ENCODE data around the gene PLCB2. TPM values are rescaled to one million over a fixed set of nuclear protein-coding genes. Genes with fewer than 3 reads are reported as not detected.
A peak's percentile ranks its signal among the peaks of the same experiment; 100 is the strongest.

Gene PLCB2
- total RNA-seq, 1 experiment from 2014 or later, result 0.84 TPM

GRCh38 chr15:40285151-40285550, 22.6 kb downstream of the PLCB2 start:
- TF ChIP-seq, protein P1, sequence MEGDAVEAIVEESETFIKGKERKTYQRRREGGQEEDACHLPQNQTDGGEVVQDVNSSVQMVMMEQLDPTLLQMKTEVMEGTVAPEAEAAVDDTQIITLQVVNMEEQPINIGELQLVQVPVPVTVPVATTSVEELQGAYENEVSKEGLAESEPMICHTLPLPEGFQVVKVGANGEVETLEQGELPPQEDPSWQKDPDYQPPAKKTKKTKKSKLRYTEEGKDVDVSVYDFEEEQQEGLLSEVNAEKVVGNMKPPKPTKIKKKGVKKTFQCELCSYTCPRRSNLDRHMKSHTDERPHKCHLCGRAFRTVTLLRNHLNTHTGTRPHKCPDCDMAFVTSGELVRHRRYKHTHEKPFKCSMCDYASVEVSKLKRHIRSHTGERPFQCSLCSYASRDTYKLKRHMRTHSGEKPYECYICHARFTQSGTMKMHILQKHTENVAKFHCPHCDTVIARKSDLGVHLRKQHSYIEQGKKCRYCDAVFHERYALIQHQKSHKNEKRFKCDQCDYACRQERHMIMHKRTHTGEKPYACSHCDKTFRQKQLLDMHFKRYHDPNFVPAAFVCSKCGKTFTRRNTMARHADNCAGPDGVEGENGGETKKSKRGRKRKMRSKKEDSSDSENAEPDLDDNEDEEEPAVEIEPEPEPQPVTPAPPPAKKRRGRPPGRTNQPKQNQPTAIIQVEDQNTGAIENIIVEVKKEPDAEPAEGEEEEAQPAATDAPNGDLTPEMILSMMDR (IDR thresholded peaks at IDR 0.05; ENCODE audit: unreplicated experiment), result no peak
- BruUV-seq (replicated peaks), result no TSS peak
- peaks cover 2% of the 10 kb centered on the region for H3K36me3 Mint-ChIP-seq (ENCODE audit: insufficient read depth, unreplicated experiment)
- DNase-seq (ENCODE audit: unreplicated experiment), result no peak
- no peak overlapping the region for H3K4me3 Mint-ChIP-seq (ENCODE audit: unreplicated experiment)
- no peak overlapping the region for H3K27ac Mint-ChIP-seq (ENCODE audit: low read depth, unreplicated experiment)
- CTCF ChIA-PET, result interaction anchor here (0.6 to 9.5 kb wide), 12 partner anchors 8 to 86 kb away, joined by 3 to 101 read pairs (median 3); no protein-coding TSS in a partner anchor
- POLR2A ChIA-PET, result interaction anchor here (0.7 kb wide), 2 partner anchors 94 to 154 kb away, joined by 3 read pairs; no protein-coding TSS in a partner anchor
- H3K9me3 Mint-ChIP-seq (ENCODE audit: unreplicated experiment), result no peaks in the 10 kb centered on the region
- peaks cover 4% of the 10 kb centered on the region for H3K4me1 Mint-ChIP-seq (ENCODE audit: insufficient read depth, unreplicated experiment)
- intact Hi-C loops (cut with micrococcal nuclease), result no loop called here
- no peaks in the 10 kb centered on the region for H3K27me3 Mint-ChIP-seq (ENCODE audit: insufficient read depth, unreplicated experiment)

DNA sequence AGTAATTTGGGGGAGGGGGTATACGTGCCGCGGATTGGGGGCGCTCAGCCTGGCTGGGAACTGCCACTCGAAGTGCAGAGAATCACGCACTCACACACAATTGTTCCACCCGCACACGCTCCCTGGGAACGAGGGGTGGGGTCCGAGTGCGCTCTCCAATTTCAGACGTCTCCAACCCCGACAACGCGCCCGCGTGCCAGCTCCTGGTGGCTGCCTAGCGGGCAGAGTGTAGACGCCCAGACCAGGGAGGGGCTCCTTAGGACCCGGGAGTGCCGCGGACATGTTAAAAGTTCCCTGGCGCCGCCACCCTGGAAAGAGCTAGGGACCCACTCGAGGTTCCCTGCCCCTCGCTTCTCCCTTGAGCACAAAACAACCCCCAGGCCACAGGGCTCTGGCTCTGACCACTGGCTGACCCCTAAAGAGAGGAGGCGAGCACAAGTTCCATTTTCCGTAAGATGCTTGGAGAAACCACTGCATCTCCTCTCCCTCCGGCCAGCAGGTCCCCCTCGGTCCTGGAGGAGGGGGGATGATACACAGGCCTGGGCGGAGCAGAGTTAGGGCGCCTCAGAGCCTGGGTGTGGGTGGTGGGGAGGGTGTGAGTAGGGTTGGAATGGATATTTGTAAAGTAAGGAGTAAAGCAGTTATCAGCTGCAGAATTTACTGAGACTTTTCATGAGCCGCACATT, 24.0 kb downstream of the PLCB2 start:
- no peak for DNase-seq (ENCODE audit: unreplicated experiment)
- CTCF ChIA-PET, result interaction anchor here (0.7 to 1.8 kb wide), 8 partner anchors 7 to 66 kb away, joined by 3 to 8 read pairs (median 3); no protein-coding TSS in a partner anchor
- no peaks in the 10 kb centered on the region for H3K4me1 Mint-ChIP-seq (ENCODE audit: insufficient read depth, unreplicated experiment)
- no TSS peak for BruUV-seq (replicated peaks)
- H3K4me3 Mint-ChIP-seq (ENCODE audit: unreplicated experiment), result no peak overlapping the region
- no peak overlapping the region for H3K27ac Mint-ChIP-seq (ENCODE audit: low read depth, unreplicated experiment)
- no peaks in the 10 kb centered on the region for H3K9me3 Mint-ChIP-seq (ENCODE audit: unreplicated experiment)
- intact Hi-C loops (cut with micrococcal nuclease), result no loop called here
- TF ChIP-seq, protein P1 (IDR thresholded peaks at IDR 0.05; ENCODE audit: unreplicated experiment), result no peak
- POLR2A ChIA-PET, result no interaction called here
- H3K36me3 Mint-ChIP-seq (ENCODE audit: insufficient read depth, unreplicated experiment), result no peaks in the 10 kb centered on the region
- H3K27me3 Mint-ChIP-seq (ENCODE audit: insufficient read depth, unreplicated experiment), result no peaks in the 10 kb centered on the region

- no peaks in the 10 kb centered on the region for H3K4me1 Mint-ChIP-seq (ENCODE audit: insufficient read depth, unreplicated experiment)
- TF ChIP-seq, protein P1 (IDR thresholded peaks at IDR 0.05; ENCODE audit: unreplicated experiment), result no peak
- no peaks in the 10 kb centered on the region for H3K9me3 Mint-ChIP-seq (ENCODE audit: unreplicated experiment)
- H3K36me3 Mint-ChIP-seq (ENCODE audit: insufficient read depth, unreplicated experiment), result no peaks in the 10 kb centered on the region
- BruUV-seq (replicated peaks), result no TSS peak
- no peaks in the 10 kb centered on the region for H3K27me3 Mint-ChIP-seq (ENCODE audit: insufficient read depth, unreplicated experiment)
- ChIA-PET POLR2A (interaction anchor here (0.6 kb wide), 1 partner anchor 51 kb away, joined by 4 read pairs; no protein-coding TSS in a partner anchor), CTCF (interaction anchor here (0.7 to 1.8 kb wide), 6 partner anchors 9 to 66 kb away, joined by 3 to 8 read pairs (median 3); no protein-coding TSS in a partner anchor)
- H3K27ac Mint-ChIP-seq (ENCODE audit: low read depth, unreplicated experiment), result no peak within 1 kb of the TSS
- DNase-seq (ENCODE audit: unreplicated experiment), result no peak
- peak within 1 kb of the TSS; percentile 64 for H3K4me3 Mint-ChIP-seq (ENCODE audit: unreplicated experiment)
- intact Hi-C loops (cut with micrococcal nuclease), result no loop called here
Measured at GRCh38 chr15:40282869-40283614, 24.7 kb downstream of the PLCB2 start, which contains the start of gene ANKRD63. ANKRD63 (minus strand) TSS chr15:40283064; CDS start chr15:40282586, 478 bp downstream.

Measured in MCF 10A (cell line).